Vagina (tissue), 2 donors: Measurements from ENCODE around the gene IQGAP2. TPM values are rescaled to one million over a fixed set of nuclear protein-coding genes. Genes with fewer than 3 reads are reported as not detected.

Source experiments
- DNase-seq, 2 donors: peaks; one replicate each; pipeline ENCODE4 v3.0.0-alpha.2; 2017; ENCODE audit errors: extremely low spot score in 2 of 2
- H3K27ac ChIP-seq: fragments of 200-600 bp; sonication (generic); one replicate; pipeline ENCODE4 v1.5.1; 2019
- H3K27me3 ChIP-seq: fragments of 200-600 bp; sonication (generic); one replicate; pipeline ENCODE4 v1.5.1; 2019
- H3K36me3 ChIP-seq, 2 donors: fragments of 200-600 bp; sonication (generic); one replicate each; pipeline ENCODE4 v1.5.1; 2017 to 2019
- H3K4me1 ChIP-seq: fragments of 200-600 bp; sonication (generic); one replicate; pipeline ENCODE4 v1.5.1; 2019
- H3K4me3 ChIP-seq, 2 donors: fragments of 200-600 bp; sonication (generic); 1 replicate in 1 of 2; 2 replicates in 1 of 2; pipeline ENCODE4 v1.5.1; 2016 to 2019
- H3K9me3 ChIP-seq: fragments of 200-600 bp; sonication (generic); one replicate; pipeline ENCODE4 v1.5.1; 2019
- CTCF ChIP-seq, 3 experiments: fragments of 450-650 bp in 2 of 3; fragments of 200-600 bp in 1 of 3; sonication (generic) in 1 of 3; IDR thresholded peaks; one replicate each; pipeline ENCODE4 v1.5.1; 2017 to 2019; ENCODE audit warnings: antibody characterized with exemption in 3 of 3, mild to moderate bottlenecking in 2 of 3, moderate library complexity in 2 of 3
- POLR2A ChIP-seq, 2 donors: fragments of 450-650 bp; IDR thresholded peaks; one replicate each; pipeline ENCODE4 v1.6.1; 2017; ENCODE audit warnings: antibody characterized with exemption in 2 of 2, mild to moderate bottlenecking in 2 of 2, moderate library complexity in 2 of 2
- POLR2AphosphoS5 ChIP-seq, 2 donors: sonication (generic); formaldehyde crosslinking; IDR thresholded peaks; one replicate each; pipeline ENCODE4 v1.9.0; 2017; ENCODE audit warnings: antibody characterized with exemption in 2 of 2, mild to moderate bottlenecking in 2 of 2, low read depth in 1 of 2; ENCODE audit not compliant: insufficient read depth in 1 of 2
- intact Hi-C: fragments of 100-400 bp; cut with DNase I; formaldehyde crosslinking; loops from one replicate; pipeline ENCODE4 v1.15.1; 2023
- total RNA-seq: library from RNA; depleted of rRNA; stranded (reverse); fragments of >200 nt; gene quantifications from one replicate; pipeline ENCODE4 v1.2.3, GENCODE V29; 2016

The IQGAP2 gene
- total RNA-seq, 1 donor from 2014 or later: 8.6 TPM

DNA sequence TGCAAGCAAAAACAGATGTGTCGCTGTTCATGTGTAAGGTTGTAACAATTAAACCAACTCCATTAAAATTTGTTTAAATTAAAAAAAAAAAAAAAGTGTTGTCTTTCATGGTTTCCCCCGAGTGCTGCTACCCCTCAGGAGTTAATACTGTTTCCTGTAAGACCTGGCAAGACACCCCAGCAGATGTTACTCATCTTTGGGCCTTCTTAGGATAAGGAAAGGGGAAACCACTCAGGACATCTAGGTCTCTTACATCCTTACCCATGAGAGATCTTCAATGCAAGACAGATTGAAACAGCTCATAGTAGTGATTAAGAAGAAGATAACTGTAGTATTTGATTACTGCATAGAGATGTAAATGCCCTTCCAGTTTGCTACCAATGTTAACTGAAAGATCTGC, 279.3 kb downstream of the IQGAP2 start:
- no peak overlapping the region for H3K4me3 ChIP-seq
- no peaks in the 10 kb centered on the region for H3K4me1 ChIP-seq
- no peak for DNase-seq
- no peaks in the 10 kb centered on the region for H3K36me3 ChIP-seq
- no peak for TF ChIP-seq POLR2AphosphoS5 (IDR thresholded peaks at IDR 0.05; ENCODE audit: insufficient read depth in 1 of 2, low read depth in 1 of 2)
- no peak for TF ChIP-seq POLR2A (IDR thresholded peaks at IDR 0.05)
- TF ChIP-seq CTCF (IDR thresholded peaks at IDR 0.05): no peak
- H3K27me3 ChIP-seq: no peaks in the 10 kb centered on the region
- no peaks in the 10 kb centered on the region for H3K9me3 ChIP-seq
- H3K27ac ChIP-seq: no peak overlapping the region
- intact Hi-C loops: no loop called here

DNA sequence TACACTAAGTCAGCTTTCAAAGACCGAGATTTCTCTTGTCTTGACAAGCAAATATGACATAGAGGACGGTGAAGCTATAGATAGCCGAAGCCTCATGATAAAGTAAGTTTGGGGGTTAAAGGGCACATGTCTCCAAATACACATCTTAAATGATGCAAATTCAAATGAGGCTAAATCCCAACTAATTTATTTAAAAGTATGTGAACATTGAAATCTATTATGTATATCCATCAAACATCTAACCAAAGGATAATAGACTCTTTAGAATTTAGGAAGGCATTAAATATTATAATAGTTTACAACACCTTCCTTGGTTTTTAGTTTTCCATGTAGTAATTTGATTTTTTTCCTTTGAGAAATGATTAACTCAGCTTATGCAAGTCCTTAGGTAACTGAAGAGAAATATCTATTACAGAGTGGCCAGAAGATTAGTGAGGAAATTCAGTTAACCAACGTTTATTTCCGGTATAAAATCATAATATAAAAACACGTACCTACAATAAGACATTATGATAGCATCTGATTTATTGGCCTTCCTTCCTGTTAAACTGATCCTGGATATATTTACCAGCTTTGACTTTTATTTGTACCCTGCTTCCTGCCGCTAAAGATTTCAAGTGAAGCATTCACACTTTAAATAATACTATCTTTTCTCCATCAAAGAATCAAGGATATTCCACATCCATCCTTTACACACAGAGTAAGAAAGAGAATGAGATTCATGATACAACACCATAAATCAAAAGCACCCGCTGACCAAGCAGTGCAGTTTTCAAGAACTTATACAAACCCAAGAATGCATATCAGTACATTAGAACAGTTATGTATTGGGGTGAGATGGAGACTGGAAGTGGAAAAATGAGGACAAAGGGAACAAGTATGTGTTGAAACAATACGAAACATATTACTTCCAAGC, 281.0 kb downstream of the IQGAP2 start:
- Histone ChIP-seq H3K36me3 (no peaks in the 10 kb centered on the region), H3K4me1 (no peaks in the 10 kb centered on the region), H3K4me3 (no peak overlapping the region), H3K9me3 (no peaks in the 10 kb centered on the region), H3K27ac (no peak overlapping the region), H3K27me3 (no peaks in the 10 kb centered on the region)
- intact Hi-C loops: no loop called here
- DNase-seq: no peak
- TF ChIP-seq CTCF (IDR thresholded peaks at IDR 0.05) (no peak), POLR2A (IDR thresholded peaks at IDR 0.05) (no peak), POLR2AphosphoS5 (IDR thresholded peaks at IDR 0.05; ENCODE audit: insufficient read depth in 1 of 2, low read depth in 1 of 2) (no peak)

DNA sequence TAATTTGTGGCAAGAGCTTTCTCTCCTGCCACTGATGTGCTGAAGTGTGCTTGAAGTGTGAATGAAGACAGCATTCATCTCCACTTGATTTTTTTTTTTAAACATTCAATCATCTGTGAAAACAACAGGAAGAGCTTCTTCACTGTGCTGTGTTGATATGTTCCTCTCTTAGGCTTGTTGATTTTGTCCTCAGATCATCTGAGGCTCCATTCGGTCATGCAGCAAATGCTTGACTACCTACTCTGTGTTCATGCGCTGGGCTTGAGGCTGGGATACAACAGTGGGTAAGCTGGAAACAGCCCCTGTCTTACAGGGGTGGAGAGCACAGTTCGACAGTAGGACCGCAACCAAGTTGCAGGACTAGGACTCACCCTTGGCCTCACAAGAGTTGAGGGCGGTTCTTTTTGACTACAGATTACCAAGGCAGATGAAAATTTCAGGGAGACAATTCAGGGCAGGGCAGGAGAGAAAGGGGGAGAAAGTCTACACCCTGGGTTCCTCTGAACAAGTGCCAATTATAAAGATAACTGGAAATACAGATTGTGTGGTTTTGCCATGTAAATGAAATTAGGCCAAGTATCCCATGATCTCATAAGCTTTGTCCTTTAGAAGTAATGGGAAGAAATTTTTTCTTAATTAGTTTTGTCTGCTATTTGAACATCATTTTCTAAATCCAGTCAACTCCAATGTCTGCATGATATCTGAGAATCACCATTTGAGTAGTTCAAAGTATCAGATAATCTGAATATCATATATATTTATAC, 281.9 kb downstream of the IQGAP2 start:
- Histone ChIP-seq H3K4me3 (no peak overlapping the region), H3K27ac (no peak overlapping the region), H3K4me1 (no peaks in the 10 kb centered on the region), H3K36me3 (no peaks in the 10 kb centered on the region), H3K9me3 (no peaks in the 10 kb centered on the region), H3K27me3 (no peaks in the 10 kb centered on the region)
- TF ChIP-seq CTCF (IDR thresholded peaks at IDR 0.05) (no peak), POLR2A (IDR thresholded peaks at IDR 0.05) (no peak), POLR2AphosphoS5 (IDR thresholded peaks at IDR 0.05; ENCODE audit: insufficient read depth in 1 of 2, low read depth in 1 of 2) (no peak)
- intact Hi-C loops: no loop called here
- DNase-seq: no peak

DNA sequence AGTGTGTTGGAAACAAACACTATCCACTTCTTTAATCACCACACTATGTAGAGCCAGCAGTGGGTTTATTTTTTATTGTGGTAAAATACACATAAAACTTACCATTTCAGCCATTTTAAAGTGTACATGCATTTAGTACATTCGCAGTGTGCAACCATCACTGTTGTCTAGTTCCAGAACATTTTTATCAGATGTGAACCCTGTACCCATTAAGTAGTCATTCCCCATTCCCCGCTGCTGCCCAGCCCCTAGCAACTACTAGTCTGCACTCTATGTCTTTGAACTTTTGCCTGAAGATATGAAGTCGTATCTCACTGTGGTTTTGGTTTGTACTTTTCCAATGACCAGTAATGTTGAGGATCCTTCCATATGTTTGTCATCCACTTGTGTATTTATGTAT, 282.6 kb downstream of the IQGAP2 start:
- TF ChIP-seq CTCF (IDR thresholded peaks at IDR 0.05) (no peak), POLR2AphosphoS5 (IDR thresholded peaks at IDR 0.05; ENCODE audit: insufficient read depth in 1 of 2, low read depth in 1 of 2) (no peak), POLR2A (IDR thresholded peaks at IDR 0.05) (no peak)
- no peaks in the 10 kb centered on the region for H3K27me3 ChIP-seq
- no peaks in the 10 kb centered on the region for H3K4me1 ChIP-seq
- no peaks in the 10 kb centered on the region for H3K9me3 ChIP-seq
- H3K27ac ChIP-seq: no peak overlapping the region
- H3K4me3 ChIP-seq: no peak overlapping the region
- DNase-seq: no peak
- no peaks in the 10 kb centered on the region for H3K36me3 ChIP-seq
- intact Hi-C loops: no loop called here
